WI38 (cell line): ENCODE results near the gene CCSER1.

Source experiments
- H3K4me3 ChIP-seq: 2 replicates; pipeline ENCODE4 v1.5.1; 2011; ENCODE audit warnings: low read depth, mild to moderate bottlenecking, control low read depth, low read length
- CTCF ChIP-seq: IDR thresholded peaks from 2 replicates; pipeline ENCODE4 v1.5.1; 2012; ENCODE audit warnings: low read depth, mild to moderate bottlenecking, control low read depth, low read length

CCSER1 gene

GRCh38 chr4:90148574-90149148, 21.5 kb downstream of the CCSER1 start:
- no peak overlapping the region for H3K4me3 ChIP-seq
- TF ChIP-seq CTCF: no peak

GRCh38 chr4:90152024-90152423, 24.8 kb downstream of the CCSER1 start:
- no peak for TF ChIP-seq CTCF
- H3K4me3 ChIP-seq: no peak overlapping the region

- no peak overlapping the region for H3K4me3 ChIP-seq
- TF ChIP-seq CTCF: no peak
These were observed 32.0 kb downstream of the CCSER1 start for GRCh38 chr4:90159193-90159592.

GRCh38 chr4:90160044-90160443, 32.9 kb downstream of the CCSER1 start:
- TF ChIP-seq CTCF: no peak
- no peak overlapping the region for H3K4me3 ChIP-seq

- no peak for TF ChIP-seq CTCF
- no peak overlapping the region for H3K4me3 ChIP-seq
These were observed 35.4 kb downstream of the CCSER1 start for GRCh38 chr4:90162566-90162965.

GRCh38 chr4:90163872-90164271, 36.7 kb downstream of the CCSER1 start:
- no peak for TF ChIP-seq CTCF
- no peak overlapping the region for H3K4me3 ChIP-seq

- no peak overlapping the region for H3K4me3 ChIP-seq
- no peak for TF ChIP-seq CTCF
These were observed 38.7 kb downstream of the CCSER1 start for GRCh38 chr4:90165883-90166282.
